HG03095 (cell line): Measurements from ENCODE around the gene CDRT15.
"Not testable (repeated sequence)": the region's sequence is repeated elsewhere in the genome, so short reads cannot be mapped to it uniquely, and the experiment has no call there.

Experiments used
- ATAC-seq: cut with Tn5 transposase; IDR thresholded peaks from one replicate; pipeline ENCODE4 v1.9.1; 2021; ENCODE audit warnings: moderate library complexity; ENCODE audit not compliant: unreplicated experiment

The CDRT15 gene

DNA sequence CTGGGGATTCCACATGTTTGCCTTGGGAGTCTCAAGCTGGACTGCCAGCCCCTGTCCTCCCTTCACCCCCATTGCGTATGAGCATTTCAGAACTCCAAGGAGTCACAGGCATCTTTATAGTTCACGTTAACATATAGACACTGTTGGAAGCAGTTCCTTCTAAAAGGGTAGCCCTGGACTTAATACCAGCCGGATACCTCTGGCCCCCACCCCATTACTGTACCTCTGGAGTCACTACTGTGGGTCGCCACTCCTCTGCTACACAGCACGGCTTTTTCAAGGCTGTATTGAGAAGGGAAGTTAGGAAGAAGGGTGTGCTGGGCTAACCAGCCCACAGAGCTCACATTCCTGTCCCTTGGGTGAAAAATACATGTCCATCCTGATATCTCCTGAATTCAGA is 28.9 kb downstream of the CDRT15 start:
- ATAC-seq, result no peak

DNA sequence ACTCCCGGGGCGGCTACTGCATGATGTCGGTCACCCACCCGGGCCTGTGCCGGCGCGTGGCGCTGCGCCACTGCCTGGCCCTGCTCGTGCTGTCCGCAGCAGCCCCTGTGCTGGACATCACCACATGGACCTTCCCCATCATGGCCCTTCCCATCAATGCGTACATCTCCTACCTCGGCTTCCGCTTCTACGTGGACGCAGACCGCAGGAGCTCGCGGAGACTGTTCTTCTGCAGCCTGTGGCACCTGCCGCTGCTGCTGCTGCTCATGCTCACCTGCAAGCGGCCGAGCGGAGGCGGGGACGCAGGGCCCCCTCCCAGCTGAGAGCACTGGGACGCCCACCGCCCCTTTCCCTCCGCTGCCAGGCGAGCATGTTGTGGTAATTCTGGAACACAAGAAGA is 29.8 kb downstream of the CDRT15 start:
- ATAC-seq, result no peak

DNA sequence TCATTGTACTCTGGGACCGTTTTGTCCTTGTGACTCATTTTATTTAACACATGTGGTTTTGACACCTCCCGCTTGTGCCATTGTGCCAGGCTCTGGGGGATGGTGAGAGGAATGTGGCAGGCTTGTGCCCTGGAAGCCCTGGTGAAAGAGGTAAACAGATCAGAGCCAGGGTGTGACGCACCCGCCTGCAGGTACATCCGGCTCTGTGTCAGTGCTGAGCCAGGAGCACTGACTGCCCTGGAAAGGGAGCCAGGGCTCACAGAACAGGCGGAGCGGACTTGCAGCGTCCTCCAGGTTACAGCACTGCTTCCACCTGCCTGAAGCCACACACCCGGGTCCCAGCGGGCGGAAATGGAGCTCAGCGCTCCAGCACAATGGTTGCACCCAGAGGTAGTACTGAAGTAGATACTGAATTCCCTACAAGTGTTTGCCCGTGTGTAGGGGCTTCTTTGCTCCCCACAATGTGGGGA is 30.6 kb downstream of the CDRT15 start:
- no peak for ATAC-seq

DNA sequence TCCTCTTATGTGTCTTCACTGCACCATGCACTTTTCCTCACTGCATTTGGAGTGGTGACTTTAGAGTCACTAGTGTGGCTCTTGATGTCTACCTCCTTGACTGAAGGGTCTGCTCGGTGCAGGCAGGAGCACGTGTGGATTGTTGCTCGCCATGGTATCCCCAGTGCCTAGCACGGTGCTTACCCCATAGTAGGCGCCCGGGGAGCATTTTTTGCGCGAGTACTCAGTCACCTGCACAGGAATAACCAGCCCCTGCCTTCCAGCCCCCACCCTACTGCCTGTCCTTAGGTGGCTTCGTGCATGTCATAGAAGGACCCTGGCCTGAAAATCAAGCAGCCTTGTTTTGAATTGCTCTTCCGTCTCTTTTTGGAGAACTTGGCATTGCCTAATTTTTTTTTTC is 31.3 kb downstream of the CDRT15 start:
- ATAC-seq, result no peak

DNA sequence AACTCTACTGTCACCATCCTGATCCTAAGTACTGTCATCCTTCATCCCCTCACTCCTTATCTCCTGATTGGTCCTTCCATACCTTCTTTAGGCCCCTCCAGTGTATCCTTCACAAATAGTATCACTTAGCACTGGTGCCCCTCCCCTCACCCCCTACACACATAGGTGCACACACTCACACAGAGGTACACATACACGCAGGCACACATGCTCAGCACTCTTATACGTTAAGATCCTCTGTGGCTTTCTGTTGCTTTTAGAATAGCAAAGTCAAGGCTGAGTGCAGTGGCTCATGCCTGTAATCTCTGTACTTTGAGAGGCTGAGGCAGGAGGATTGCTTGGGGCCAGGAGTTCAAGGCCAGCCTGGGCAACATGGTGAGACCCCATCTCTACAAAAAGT is 32.1 kb downstream of the CDRT15 start:
- ATAC-seq, result no peak

DNA sequence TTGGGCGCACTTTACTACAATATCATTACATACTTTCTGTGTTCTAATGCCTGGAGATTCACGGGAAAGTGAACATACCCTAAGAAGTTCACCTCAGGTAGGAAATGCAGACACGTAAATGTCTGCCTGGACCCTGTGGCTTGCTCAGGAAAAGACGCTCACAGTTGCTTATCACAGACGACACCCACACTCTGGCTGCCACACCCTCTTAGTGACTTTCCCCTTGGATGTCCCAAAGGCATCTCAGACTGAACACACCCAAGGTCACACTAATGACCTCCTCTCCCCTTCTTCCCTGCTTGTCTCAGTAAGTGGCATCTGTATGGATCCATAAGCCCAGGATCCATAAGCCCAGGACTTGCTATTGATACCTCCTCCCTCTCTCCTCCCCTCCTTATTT is 32.6 kb downstream of the CDRT15 start:
- ATAC-seq, result no peak

DNA sequence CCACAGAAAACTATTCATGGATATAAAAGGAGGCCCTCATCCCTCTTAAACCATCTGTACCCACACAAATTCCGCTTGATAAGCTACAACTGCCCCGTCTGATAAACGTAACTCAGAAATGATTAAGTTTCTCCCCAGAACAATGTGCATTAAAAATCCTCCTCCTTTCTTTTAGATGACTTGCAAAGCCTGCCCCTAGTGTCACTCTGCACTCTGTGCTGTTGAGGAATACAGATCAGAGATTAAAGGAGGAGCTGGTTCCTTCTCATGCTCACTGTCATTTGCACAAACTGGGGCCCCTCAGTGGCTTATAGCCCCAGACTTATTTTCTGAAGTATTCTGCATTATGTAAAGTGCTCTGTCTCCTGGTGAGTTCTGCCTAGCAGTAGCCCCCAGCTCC is 33.3 kb downstream of the CDRT15 start:
- ATAC-seq, result no peak

DNA sequence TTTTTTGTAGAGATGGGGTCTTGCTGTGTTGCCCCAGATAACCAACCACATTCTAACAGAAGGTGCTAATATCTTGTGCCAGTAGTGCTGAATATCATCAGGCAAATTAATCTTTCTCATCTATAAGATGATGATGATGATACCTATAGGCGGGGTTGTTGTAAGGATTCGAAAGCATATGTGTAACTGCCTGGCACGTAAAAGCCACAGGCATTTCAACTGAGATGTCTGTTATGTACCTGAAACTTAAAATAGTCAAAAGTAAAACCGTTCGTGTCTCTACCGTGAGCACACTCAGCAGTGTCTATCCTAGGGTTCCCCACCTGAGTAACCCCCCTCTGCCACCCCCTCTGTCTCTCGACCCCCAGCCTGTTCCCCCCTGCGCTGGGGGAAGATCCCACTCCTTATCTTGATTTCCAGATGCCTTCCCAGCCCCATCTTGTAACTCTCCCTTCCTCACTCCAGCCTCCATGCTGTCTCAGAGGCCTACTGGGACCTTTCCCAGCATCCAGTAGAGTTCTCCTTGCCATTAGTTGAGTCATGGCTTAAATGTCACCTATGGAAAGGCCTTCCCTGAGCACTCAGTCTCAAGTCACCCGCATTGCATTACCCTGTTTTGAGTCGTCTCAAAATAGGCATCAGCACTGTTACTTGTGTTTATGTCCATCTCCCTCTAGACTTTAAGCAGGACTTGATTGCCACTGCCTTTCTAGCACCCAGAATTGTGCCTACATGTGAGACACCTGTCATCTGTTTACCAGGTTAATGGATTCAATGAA is 34.1 kb downstream of the CDRT15 start:
- no peak for ATAC-seq

DNA sequence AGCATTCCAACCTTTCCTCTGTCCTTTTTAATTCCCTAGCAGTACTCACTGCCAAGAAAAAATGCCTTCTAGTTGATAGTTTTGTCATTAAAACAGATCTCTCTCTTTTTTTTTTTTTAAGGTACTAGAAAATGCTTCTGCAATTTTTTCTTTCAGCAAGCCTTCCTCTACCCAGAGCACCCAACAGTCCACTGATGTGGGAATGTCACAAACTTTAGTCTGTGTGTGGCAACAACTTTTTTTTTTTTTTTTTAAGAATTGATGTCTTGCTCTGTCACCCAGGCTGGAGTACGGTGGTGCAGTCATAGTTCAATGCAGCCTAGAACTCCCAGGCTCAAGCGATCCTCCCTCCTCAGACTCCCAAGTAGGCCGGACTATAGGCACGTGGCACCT is 34.7 kb downstream of the CDRT15 start:
- ATAC-seq, result no peak

DNA sequence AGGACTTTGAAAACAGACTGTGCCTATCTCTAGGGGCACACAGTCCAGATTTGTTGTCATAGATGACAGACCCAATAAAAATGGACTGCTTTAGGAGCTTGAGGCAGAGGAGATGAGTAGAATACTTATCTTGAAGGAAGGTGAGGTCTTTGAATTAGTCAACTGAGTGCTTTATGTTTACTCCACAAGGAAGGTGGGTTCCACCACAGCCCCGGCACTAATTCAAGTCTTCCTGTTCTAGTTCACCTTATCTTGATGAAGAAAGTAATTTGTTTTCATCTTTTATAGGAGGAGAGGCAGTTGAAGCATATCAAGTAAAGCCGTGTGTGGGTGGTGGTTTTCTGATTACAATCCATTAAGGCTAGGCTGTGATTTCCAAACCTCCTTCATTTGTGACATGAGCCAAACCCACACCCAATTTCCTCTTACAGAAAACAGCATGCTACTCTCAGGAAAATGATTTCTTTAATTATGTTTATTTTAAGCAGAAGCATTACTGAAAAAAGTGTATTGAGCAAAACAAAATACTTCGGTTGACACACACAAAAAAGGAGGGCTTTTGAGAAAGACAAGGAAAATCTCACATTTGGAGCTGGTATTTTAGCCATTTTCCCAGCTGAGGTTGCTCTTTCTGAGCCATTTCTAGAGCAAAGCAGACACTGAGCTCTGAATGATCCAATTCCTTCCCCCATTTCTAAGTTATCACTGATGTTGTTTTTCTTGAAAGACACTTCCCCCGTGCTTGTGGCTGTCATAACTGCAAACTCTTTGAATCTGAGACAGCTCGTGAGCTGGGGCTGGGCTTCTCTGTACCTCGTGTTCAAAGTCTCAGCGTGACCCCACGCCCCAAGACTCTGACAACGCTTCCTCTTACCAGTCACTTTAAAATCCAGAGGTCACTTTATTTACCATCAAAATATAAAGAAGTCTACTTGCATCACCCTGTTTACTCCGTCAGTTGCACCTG is 35.4 kb downstream of the CDRT15 start:
- ATAC-seq, result no peak

DNA sequence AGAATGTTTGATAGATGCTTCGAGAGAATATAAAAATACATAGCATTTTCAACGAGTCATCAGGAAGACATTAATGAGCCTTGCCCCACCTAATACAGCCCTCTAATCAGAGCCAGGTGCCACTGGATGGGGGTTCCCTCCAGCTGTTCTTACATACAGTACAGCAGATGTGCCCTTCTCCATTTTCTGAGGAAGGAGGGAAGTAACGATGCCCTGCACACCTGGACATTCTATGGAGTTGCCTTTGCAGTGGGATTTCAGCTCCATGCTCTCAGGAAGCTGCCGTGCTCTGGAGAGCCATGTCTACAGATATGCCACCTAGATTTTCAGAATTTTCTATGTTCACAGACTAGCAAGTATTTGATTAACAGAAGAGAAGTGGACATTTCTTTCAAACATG is 36.3 kb downstream of the CDRT15 start:
- no peak for ATAC-seq

DNA sequence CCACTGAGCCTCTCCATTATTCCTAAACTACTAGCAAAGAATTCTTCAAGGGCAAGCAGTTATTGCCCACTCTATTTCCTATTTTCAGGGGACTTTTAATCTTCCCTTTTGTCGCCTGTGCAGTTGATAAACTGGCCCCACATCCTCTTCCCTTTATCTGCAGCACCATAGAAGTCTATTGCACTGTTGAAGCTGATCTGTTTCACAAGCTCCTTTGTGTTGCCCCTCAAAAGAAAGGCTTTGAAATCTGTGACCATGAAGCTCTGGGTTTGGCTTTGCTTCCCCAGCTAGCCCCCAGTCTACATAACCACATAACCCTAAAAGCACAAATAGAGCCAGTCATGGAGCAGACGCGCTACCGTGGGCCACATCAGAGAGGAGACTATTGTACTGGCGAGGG is 37.1 kb downstream of the CDRT15 start:
- no peak for ATAC-seq

DNA sequence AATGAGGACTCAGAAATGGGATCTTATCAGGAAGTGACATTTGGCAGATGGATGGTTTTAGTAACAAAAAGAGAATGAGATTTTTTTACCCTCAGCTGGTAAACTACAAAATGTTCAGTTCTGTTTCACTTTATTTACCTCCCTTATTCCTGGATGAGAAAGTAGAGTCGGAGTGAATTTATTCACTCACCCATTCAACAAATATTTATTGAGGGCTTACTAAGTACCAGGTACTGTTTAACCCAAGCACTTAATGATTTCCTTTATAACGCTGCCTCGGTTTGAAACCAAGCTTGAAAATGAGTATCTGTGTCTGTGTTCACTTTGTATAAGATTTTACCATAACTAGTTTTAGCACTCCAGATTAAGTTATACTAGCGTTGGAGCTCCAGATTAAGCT is 38.1 kb downstream of the CDRT15 start:
- no peak for ATAC-seq

DNA sequence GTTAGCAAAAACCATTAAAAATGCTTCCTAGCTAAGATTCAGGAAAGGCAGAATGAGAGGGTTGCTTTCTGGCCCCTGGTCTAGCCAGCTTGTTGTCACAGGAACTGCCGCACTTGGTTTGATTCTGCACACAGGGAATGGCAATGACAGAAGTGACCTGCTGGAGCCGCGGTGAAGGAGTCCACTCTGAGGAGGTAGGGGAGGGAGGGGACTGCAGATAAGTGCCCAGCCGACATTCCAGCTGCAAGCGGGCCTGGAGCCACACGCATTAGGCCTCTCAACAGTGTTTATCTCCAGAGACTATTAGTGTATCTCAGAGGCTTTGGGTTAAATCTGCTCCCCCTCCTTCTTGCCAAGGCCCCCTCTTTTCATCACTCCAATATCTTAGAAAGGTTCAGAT is 38.6 kb downstream of the CDRT15 start:
- no peak for ATAC-seq

DNA sequence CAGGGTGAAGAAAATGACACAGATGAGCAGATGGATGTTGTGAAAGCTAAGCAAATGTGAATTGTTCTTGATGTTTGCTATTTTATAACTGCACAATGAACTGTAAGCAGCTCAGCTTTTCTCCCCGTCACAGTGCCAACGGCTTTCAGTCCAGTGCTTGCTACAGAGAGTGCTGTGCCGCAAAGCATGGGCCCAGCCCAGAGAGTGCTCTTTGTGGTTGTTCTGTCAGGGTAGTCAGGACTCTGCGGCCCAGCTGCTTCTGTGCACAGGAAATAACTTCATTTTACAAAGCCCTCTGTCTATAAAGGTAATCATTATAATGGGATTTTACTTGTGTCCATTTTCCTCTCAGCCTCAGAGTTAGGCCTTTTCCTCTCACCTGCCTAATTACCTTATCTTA is 39.1 kb downstream of the CDRT15 start:
- ATAC-seq, result no peak

DNA sequence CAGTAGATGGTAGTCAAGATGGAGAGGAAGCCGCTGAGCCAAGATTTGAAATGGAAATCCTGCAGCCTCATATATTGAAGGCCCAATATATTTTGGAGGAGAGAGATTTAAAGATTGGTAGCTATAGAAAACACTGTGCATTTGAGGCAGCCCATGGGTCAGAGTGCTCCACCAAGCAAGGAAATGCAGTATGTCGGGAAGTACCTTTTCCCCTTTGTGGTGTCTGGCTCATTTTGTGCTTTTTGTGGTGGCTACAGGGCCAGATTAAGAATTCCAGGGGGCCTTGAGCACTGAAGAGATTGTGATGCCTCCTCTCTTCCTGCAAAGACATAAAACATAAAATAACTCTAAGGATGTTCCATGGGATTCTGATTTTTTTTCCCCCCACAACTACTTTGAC is 39.6 kb downstream of the CDRT15 start:
- no peak for ATAC-seq

DNA sequence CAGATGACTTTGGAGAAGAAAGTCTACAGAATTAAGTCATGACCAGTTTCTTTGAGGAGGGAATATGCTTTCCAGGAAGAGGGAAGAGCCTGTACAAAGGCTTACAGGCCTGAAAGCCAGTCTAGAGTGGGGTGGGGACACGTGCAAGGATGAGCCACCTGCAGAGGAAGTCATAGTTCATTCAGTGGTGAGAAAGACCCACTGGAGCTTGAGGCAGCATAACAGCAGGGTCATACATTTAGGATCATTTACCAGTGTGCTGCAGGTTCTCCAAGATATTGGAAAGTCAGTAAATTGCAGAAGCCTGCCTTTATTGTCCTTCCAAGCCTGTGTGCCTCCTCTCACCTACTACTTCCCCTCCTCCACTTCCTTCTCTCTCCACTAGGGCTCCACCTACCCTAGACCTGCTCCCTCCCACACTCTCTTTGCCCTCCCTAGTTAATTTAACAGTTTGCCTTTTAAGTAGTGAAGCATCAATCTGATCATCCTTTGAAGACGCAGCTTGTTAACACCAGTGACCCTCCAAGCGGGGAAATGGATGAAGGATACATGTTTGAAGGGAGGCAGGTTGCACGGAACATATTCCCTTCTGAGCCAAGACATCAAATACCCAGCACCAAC is 40.2 kb downstream of the CDRT15 start:
- no peak for ATAC-seq

DNA sequence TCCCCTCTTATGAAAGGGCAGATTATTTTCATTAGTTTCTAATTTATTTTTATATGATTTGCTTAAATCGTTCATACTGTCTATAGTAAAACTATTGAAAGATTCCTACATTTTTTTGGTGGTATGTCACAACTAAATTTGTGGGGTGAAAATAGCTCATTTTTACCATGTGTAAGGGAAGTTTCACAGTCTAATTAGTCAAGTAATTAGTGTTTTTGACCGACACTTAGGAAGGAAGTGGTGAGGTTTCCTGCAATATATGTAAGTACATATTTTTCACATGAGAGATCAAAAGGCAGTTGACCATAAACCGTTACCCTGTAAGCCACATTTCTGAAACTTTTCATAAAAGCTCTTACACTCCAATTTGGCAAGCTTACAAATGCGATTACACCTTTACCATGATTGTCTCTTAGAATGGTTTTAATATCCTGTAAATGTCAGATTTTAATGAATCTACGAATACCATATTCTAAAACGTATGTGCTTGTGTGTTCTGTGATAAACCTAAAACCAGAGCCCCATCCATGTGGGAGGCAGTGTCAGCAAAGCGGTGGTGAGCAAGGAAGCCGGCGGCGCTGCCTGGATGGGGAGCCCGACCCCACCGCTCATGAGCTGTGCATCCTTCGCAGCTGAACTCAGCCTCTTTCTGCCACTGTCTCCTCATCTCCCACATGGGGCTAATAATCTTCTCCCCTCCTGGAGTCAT is 43.9 kb downstream of the CDRT15 start:
- ATAC-seq, result not testable (repeated sequence)

DNA sequence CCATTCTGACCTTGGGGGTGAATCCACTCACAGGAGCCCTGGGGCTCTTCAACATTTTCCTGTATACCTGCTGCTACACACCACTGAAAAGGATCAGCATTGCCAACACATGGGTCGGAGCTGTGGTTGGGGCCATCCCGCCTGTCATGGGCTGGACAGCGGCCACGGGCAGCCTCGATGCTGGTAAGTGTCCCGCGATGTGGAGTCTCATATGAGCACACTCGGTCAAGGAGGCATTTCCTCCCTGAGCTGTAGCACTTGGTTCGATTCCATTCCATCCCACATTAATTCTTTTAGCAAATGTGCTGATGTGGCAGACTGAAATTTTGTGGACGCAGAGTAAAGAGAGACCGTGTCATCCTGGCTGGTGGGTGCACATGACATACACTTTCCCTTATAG is 44.6 kb downstream of the CDRT15 start:
- ATAC-seq, result not testable (repeated sequence)

DNA sequence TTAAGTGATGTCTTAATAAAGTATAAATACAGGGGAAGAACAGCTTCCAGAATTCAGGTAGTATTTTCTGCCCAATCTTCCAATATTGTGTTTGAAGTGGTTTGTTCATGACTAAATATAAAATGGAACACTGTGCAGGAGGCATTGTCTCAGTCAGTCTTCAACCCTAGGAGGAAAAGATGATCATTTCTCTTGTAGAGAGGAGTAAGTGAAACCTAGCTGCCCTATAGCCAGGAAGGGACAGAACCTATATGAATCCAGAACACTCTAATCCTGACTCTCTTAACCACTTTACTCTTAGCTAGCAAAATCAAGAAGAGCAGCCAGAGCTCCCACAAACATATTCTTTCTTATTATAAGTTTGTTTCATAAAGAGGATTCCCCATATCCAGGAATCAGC is 45.2 kb downstream of the CDRT15 start:
- ATAC-seq, result not testable (repeated sequence)

DNA sequence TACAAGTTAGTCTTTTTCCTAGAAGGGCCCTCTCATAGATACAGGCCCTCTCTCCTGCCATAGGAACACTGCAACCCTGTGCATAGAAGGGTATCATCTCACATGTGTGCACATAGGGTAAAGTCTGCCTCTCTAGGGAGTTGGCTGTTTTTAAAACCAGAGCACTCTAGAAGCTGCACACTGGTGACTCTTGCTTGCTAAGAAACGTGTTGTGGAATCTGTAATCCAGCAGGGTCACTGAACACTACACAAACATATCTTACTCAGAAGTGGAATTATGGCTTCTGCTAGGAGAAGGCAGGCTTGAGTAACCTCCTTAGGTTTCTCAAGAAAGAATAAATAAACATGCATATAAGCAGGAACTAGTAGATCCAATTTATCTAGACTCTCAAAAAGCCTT is 45.9 kb downstream of the CDRT15 start:
- not testable (repeated sequence) for ATAC-seq
